ENCODE measurements around the gene PLXNA1. TPM values are rescaled to one million over a fixed set of nuclear protein-coding genes. Genes with fewer than 3 reads are reported as not detected.

The PLXNA1 gene
- total RNA-seq, 4 donors from 2014 or later, result 6.7 to 38.2 (median 16.9) TPM

- H3K4me1 ChIP-seq, result peaks cover 0 to 13% of the 10 kb centered on the region in 2 donors
- DNase-seq, result no peak
- H3K27me3 ChIP-seq, result no peaks in the 10 kb centered on the region
- intact Hi-C loops (cut with DNase I; ENCODE audit: low total_unique reads), result no loop called here
- no peaks in the 10 kb centered on the region for H3K9me3 ChIP-seq
- no peak for TF ChIP-seq CTCF (IDR thresholded peaks at IDR 0.05)
- TF ChIP-seq POLR2A (IDR thresholded peaks at IDR 0.05), result no peak
- H3K36me3 ChIP-seq, result no peaks in the 10 kb centered on the region
- no peak overlapping the region for H3K27ac ChIP-seq
- no peak overlapping the region for H3K4me3 ChIP-seq
These were observed 21.9 kb downstream of the PLXNA1 start for GRCh38 chr3:127004641-127005397.

GRCh38 chr3:127005864-127006500 is 23.1 kb downstream of the PLXNA1 start:
- TF ChIP-seq CTCF (IDR thresholded peaks at IDR 0.05) (no peak), POLR2A (IDR thresholded peaks at IDR 0.05) (no peak)
- H3K4me3 ChIP-seq, result no peak overlapping the region
- intact Hi-C loops (cut with DNase I; ENCODE audit: low total_unique reads), result no loop called here
- DNase-seq, result no peak
- no peak overlapping the region for H3K27ac ChIP-seq
- no peaks in the 10 kb centered on the region for H3K36me3 ChIP-seq
- peaks cover 0 to 13% of the 10 kb centered on the region in 2 donors for H3K4me1 ChIP-seq
- H3K27me3 ChIP-seq, result no peaks in the 10 kb centered on the region
- no peaks in the 10 kb centered on the region for H3K9me3 ChIP-seq

- TF ChIP-seq POLR2A (IDR thresholded peaks at IDR 0.05), result no peak
- no peak for TF ChIP-seq CTCF (IDR thresholded peaks at IDR 0.05)
- Histone ChIP-seq H3K9me3 (no peaks in the 10 kb centered on the region), H3K27ac (no peak overlapping the region), H3K4me3 (no peak overlapping the region), H3K36me3 (no peaks in the 10 kb centered on the region), H3K4me1 (peaks cover 0 to 8% of the 10 kb centered on the region in 2 donors), H3K27me3 (no peaks in the 10 kb centered on the region)
- intact Hi-C loops (cut with DNase I; ENCODE audit: low total_unique reads), result no loop called here
- DNase-seq, result no peak
These were observed 24.0 kb downstream of the PLXNA1 start for GRCh38 chr3:127006781-127007436.

DNA sequence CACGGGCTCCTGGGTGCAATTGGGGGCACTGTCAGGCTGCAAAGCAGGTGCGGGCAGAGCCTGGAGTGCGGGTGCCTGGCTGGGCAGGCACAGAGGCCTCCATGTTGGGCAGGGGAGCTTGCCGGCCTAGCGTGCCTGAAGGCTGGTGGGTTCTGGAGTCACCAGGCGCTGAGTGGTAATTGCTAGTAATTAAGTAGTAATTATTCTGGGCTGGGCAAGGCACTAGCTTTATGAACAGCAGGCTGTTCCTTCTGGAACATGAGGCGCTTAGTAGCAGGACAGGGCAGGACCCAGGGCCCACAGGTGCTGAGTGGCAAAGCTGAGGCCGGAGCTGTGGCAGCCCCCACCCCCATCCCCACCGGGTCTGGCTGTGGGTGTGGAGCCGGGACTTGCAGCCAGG is 25.3 kb downstream of the PLXNA1 start:
- H3K9me3 ChIP-seq, result no peaks in the 10 kb centered on the region
- H3K27me3 ChIP-seq, result no peaks in the 10 kb centered on the region
- no peak overlapping the region for H3K27ac ChIP-seq
- TF ChIP-seq CTCF (IDR thresholded peaks at IDR 0.05), result no peak
- no peak for TF ChIP-seq POLR2A (IDR thresholded peaks at IDR 0.05)
- no peak for DNase-seq
- H3K36me3 ChIP-seq, result no peaks in the 10 kb centered on the region
- no peaks in the 10 kb centered on the region for H3K4me1 ChIP-seq
- no peak overlapping the region for H3K4me3 ChIP-seq
- intact Hi-C loops (cut with DNase I; ENCODE audit: low total_unique reads), result no loop called here

GRCh38 chr3:127009531-127009930 is 26.6 kb downstream of the PLXNA1 start:
- H3K4me3 ChIP-seq, result no peak overlapping the region
- TF ChIP-seq CTCF (IDR thresholded peaks at IDR 0.05), result no peak
- no peak for TF ChIP-seq POLR2A (IDR thresholded peaks at IDR 0.05)
- H3K36me3 ChIP-seq, result no peaks in the 10 kb centered on the region
- H3K9me3 ChIP-seq, result no peaks in the 10 kb centered on the region
- H3K27ac ChIP-seq, result no peak overlapping the region
- DNase-seq, result no peak
- H3K4me1 ChIP-seq, result no peaks in the 10 kb centered on the region
- intact Hi-C loops (cut with DNase I; ENCODE audit: low total_unique reads), result no loop called here
- no peaks in the 10 kb centered on the region for H3K27me3 ChIP-seq

Data from uterus (tissue), 4 donors.